Stimulated activated CD8-positive, alpha-beta memory T cell treated with anti-CD3 and anti-CD28 coated beads, Interleukin-15, amount 100 ng/mL, for 24 hours (primary cell): ENCODE measurements around the gene ADORA3.

Experiments
- DNase-seq: peaks from one replicate; pipeline ENCODE4 v3.0.0-alpha.2; 2020; ENCODE audit warnings: low read depth

Gene ADORA3

DNA sequence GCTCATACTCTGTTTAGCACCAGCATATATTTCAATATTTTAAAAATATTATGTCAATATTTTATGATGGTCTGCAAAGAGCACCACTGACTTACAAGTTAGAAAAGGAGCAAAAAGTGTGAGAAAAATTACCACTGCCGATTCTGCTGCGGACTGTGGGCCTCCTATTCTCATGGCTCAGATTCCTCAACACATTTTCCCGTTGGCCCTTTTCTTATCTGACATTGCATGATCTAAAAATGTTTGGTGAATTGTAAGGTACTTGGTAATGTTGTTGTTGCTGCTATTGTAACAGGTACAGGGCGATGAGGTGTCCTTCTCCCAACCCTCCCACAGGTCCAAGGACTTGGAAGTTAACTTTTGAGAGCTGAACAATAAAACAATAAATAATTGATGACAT lies 28.9 kb downstream of the ADORA3 start:
- DNase-seq, result no peak

DNA sequence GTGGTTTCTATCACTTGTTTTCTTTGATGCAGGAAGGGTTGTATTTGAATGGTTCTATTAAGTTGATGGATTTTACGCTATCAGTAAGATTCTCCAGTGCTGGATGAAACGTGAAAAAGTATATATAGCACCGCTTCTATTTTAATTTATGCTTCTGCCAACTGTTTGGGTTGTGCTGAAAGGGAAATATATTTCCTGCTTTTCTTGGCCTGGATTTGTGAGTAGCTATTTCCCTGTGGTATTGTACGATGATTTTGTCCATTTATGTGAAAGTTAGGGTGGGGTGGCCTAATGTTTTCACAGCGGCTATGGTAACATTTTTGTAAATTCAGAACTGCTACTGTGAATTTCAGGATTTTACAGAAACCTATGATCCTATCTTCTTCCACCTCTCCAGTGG lies 29.3 kb downstream of the ADORA3 start:
- DNase-seq, result no peak

DNA sequence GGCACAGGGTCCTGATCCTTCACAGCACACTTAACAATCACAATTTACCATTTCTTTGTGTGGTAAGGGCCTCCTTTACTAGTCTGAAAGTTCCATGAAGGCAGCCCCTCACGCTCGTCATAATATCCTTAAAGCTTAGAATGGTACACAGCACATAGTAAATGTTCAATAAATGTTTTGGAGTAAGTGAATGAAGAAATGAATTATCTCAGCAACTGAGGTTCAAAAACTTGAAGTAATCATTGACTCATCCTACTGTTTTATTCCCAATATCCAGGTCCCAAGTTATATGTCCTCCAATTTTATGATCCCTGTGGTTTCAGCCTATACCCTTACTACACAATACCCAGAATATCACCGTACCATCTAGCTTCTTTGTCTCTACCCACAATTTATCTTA lies 31.9 kb downstream of the ADORA3 start:
- DNase-seq, result no peak

DNA sequence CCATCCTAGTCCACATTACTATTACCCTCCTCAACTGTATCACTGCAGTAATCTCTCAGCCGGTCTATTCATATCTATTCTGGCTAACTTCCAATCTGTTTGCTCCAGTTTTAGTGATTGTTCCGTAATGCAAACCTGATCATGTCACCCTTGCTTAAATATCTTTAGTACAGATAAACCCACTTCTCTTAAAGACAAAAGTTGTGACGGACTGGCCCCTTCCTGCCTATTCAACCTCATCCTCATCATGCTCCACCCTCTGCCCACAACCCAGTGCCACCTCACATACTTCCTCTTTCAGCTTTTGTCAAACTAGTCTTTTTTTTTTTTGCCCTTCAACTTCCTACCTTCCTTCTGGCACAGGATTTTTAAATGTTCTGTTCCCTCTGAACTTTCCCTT lies 32.4 kb downstream of the ADORA3 start:
- no peak for DNase-seq

DNA sequence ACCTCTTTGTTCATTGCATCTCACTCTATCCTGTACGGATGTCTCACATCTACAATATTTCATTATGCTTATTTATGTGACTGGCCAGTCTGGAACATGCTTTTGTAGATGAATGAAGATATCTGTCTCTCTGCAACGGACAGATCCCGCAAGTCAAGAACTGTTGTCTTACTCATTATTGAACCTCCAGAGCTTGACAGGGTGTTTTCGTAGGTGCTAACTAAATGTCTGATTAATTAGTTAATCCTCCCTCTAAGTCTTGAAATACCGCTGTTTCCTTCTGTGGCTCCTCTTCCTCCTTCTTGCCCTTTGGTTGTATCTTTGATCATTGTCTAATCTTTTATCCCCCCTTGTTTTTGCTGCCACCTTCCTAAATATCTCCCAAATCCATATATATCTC lies 32.8 kb downstream of the ADORA3 start:
- DNase-seq, result no peak

DNA sequence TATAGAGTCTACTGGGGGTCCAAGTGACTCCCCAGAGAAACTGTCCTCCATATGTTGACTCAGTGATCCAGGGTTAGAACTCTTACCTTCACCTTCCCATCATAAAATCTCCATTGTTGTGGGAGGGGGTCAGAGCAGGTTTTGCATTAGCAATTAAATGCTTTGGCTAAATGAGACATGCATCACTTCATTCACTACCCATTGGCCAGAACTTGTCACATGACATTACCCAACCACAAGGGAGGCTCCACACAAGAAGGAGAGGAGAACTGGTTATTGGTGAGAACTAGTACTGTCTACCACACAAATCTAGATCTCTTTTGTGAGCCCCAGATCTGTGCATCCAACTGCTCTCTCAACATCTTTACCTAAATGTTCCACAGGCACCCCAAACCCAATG lies 33.9 kb downstream of the ADORA3 start:
- no peak for DNase-seq

DNA sequence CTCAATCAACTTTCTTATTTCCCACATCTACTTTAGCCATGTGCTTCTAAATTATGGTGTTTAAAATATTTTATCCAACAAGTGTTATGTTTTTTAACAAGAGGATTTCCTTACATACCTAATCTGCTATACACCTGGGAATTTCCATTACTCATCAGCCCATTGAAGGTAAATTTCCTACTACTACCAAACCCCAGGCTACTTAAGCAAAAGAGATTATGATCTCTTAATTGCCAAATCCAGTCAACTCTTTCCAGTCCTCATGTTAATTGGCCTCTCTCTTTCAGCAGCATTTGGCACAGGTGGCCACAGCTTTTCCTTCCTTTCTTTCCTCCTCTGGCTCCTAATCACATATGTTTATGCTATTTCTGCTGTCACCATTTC lies 34.7 kb downstream of the ADORA3 start:
- DNase-seq, result no peak

DNA sequence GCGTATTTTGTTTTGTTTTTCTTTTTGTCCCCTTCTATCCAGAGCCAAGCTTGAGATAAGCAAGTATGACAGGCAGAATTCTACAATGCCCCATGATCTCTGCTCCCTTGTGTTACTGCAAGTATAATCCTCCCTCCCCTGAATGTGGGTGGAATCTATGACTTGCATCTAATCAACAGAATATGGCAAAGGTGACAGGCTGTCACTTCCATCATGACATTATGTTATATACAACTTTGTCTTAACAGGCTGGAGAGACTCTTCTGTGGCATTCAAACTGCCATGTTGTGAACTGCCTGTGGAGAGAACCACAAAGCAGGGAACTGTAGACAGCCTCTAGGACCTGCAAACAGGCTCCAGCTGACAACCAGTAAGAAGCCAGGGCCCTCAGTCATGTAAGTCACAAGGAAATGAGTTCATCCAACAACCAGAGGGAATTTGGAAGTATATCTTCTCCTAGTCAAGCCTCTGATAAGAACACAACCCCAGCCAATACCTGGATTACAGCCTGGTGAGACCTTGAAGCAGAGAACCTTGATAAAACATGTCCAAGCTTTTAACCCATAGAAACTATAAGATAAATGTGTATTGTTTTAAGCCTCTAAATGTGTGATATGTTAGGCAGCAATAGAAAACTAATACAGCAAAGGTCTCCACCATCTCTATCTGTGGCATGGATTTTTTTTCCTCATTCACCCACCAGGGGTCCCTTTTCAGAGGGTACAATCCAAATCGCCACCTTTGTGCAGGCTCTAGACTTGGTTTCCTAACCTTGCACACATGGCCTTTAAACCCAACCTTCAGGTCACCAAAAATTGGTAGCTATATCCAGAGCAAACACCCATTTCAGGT lies 35.3 kb downstream of the ADORA3 start:
- no peak for DNase-seq

DNA sequence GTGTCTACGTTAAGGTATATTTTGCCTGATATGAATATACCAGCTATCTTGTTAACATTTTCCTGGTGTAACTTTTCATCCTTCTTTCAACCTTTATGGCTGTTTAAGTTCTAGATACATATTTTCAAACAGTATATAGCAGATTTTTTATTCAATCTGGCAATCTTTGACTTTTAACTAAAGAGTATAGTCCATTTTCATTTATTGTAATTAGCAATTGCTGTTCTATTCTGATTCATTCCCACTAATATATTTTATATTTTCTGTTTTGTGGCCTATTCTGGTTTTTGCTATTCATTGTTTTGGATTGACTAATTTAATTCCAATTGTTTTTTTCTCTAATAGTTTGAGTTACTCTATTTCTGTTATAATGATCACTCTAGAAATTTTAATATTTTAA lies 37.0 kb downstream of the ADORA3 start:
- DNase-seq, result no peak

DNA sequence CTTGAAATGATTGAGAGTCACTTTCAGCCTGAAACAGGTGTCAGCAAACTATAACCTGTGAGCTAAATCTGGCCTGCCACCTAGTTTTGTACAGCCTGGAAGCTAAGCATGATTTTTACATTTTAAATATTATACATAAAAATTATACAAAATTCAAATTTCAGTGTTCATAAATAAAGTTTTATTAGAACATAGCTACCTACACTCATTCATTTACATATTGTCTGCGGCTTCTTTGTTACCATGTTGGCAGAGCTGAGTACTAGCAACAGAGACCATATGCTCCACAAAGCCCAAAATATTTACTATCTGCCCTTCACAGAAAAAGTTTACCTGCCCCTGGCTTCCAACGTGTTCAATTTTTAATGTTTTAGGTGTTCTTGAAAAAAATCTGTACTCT lies 37.7 kb downstream of the ADORA3 start:
- no peak for DNase-seq

DNA sequence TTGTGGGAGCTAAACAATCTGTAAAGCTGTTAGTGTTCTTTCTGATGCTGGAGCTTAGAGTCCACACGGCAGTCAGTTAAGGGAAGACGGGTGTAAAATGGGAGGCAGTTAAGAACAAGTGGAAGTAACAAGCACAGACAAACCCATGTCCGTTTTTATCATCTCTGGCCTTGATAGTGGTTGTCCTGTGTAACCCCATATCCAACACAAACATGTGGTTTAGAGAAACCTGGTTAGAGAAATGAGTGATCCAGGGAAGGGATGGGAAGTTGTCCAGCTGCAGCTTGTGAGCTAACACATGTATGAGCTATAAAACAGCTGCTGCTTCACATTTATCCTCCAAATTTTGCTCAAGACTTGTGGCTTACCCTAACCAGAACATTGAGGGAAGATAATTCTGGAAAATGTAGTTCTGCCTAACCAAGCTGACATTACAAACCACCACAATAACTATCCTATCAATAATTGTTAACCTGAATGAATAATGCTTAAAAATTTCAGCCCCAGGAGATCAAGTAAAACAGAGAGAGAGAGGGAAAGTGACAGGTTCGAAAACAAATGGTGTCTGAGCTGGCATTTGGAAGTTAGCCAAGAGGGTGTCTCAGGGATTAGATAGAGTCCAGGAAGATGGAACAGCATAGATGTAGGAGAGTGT lies 40.3 kb downstream of the ADORA3 start:
- DNase-seq, result no peak

DNA sequence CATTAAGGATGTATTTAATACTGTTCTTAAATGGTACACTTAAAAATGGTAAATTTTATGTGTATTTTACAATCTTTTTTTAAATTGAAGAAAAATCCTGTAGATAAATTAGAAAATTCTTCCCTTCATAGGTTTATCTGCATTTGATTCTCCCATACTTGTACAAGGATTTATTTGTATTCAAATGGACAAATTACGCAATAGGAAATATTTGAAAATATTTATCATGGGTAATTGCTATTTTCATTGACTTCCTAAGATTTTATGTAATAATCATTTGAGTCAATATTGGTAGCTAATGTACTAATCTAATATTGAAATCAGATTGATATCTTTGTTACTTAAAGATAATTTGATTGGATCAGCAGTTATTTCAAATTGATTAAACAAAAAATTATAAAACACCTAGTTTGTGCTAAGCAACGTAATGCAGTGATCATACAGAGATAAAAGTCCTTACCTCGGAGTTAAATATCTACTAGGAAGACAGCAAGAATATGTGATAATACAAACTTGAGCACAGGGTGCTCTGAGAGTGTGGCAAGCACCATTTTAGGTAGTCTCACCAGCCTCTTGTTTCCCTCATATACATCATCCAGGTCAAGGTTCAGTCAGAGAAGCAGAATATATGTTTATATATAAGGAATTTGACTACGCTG lies 40.9 kb downstream of the ADORA3 start:
- DNase-seq, result no peak

DNA sequence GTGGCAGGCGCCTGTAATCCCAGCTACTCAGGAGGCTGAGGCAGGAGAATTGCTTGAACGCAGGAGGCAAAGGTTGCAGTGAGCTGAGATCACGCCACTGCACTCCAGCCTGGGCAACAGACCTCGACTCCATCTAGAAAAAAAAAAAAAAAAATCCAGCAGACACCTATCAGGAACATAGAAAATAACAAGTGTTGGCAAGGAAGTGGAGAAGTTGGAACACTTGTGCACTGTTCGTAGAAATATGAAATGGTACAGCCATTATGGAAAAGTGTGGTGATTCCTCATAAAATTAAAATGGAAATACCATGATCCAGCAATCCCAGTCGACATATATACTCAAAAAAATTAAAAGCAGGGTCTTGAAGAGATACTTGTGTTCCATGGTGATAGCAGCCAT lies 41.7 kb downstream of the ADORA3 start:
- DNase-seq, result no peak

DNA sequence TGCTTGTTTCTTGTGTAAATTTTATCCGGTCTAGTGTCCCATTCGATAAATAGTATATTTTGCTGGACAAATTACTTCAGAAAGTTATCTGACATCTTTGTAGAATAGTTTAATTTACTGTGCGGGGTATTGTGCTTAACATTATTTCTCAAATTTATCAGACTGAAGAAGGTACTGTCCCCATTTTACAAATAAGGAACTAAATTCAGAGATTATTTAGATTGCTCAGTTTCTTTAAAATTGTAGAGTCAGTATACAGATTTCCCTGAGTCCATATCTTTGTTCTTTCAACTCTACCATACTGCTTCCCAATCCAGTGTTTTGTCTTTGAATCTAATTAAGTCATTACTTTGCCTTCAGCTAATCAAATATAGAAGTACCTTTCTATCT lies 47.8 kb downstream of the ADORA3 start:
- no peak for DNase-seq

DNA sequence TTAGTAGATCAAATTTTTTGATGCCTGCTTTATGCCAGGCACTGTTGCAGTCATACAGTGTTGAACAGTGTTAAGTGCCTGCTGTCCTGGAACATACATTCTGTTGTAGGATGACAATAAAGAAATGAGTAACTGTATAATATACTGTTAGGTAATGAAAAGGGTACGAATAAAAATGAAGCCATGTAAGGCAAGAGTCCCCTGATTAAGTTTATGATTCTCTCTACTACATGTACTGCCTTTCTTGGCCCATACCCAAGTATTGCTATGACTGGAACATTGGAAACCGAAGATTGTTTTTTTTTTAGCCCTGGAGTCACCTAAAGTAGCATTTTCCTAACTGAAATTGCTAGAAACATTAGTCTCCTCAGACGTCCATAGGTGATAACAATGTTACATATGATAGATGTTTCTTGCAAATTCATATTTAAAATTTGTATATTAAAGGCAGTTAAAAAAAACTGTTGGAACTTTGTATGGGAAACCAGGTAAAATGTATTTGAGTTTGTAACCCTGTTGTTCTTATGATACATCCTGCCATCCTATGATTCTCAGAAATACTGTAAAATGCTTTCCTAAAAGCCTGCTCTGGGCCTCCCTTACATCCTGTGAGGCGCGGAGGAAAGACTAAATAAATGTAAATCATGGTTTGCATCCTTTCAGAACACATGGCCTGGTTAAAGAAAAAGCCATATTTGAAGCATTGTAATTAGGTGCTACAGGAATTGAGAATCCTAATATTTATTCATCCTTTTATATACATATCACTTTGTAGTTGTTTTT lies 48.4 kb downstream of the ADORA3 start:
- DNase-seq, result no peak

DNA sequence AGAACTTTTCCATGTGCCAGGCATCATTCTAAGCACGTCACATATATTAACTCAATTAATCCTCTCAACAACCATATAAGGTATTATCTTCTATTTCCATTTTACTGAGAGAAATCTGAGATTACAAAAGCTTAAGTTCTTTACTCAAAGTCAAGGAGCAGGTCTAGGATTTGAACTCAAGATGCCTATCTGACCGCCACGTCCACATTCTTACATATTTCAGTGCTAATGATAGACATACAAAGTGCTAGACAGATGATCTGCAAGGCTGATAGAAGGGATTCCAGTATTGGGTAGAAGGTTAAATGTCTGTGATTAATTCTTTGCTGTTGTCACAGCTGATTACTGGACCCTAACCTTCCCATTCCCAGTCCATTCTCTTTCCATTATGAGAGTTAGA lies 49.7 kb downstream of the ADORA3 start:
- no peak for DNase-seq

DNA sequence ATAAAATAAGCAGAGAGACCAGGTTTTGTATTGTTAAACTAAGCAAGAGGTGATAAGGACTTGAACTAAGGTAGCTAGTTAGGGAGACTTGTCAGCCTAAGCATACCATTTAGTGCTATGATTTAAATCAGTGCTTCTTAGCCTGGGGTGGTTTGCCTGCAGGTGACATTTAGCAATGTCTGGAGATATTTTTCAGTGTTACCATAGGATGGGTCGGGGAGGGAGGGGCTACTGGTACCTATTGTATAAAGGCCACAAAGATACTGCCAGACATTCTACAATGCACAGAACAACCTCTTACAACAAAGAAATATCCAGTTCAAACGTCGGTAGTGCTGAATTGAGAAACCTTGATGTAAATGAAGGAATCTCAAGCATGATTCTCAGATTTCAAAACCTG lies 50.9 kb downstream of the ADORA3 start:
- no peak for DNase-seq

DNA sequence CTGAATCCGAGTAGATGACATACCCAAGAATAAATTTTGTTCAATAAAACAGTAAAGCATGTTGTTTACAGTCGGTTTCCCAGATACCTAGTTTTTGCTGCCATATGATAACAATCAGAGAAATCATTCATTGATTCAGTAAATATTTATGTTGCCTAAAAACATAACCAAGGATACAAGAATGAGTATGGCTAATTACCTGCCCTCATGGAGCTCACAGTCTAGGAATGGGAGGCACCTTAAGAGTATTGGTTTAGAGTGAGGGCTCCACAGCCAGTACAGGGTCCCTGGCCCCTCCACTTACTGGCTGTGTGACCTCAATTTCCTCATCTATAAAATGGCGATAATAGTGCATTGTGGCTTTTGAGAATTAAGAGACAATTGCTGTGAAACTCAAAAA lies 53.2 kb downstream of the ADORA3 start:
- no peak for DNase-seq

DNA sequence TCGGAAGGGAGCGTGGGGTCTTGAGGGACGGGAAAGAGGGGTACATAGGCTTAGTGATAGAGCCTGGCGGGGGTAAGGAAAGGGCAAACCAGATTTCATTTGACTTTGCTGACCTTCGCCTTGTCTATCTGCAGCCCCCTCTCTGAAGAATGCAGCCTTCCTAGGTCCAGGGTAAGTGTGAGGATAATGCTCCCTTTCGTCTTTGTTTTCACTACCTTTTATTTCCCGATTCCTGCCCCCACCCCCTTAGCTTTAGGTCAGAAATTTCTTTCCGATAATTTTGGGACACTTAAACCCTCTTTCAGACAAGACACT lies 53.8 kb downstream of the ADORA3 start:
- DNase-seq, result no peak
